GM19351 (cell line): ENCODE data around the gene MRPL16.
A peak's percentile ranks its signal among the peaks of the same experiment; 100 is the strongest.

Source experiments
- ATAC-seq: cut with Tn5 transposase; IDR thresholded peaks from one replicate; pipeline ENCODE4 v1.9.1; 2021; ENCODE audit warnings: mild to moderate bottlenecking, moderate library complexity; ENCODE audit not compliant: unreplicated experiment

The MRPL16 gene

GRCh38 chr11:59773083-59773440, 37.5 kb downstream of the MRPL16 start:
- ATAC-seq: no peak

GRCh38 chr11:59771605-59772004, 39.0 kb downstream of the MRPL16 start:
- ATAC-seq: no peak

- no peak for ATAC-seq
Measured at GRCh38 chr11:59770869-59771268, 39.7 kb downstream of the MRPL16 start.

GRCh38 chr11:59770319-59770718, 40.3 kb downstream of the MRPL16 start:
- no peak for ATAC-seq

- no peak for ATAC-seq
Measured at GRCh38 chr11:59769828-59770227, 40.8 kb downstream of the MRPL16 start.

GRCh38 chr11:59769111-59769510, 41.5 kb downstream of the MRPL16 start:
- ATAC-seq: no peak

- ATAC-seq: no peak
Measured at GRCh38 chr11:59767225-59767611, 43.4 kb downstream of the MRPL16 start.

GRCh38 chr11:59766542-59767224, 43.9 kb downstream of the MRPL16 start:
- no peak for ATAC-seq

- no peak for ATAC-seq
Measured at GRCh38 chr11:59765068-59765735, 45.4 kb downstream of the MRPL16 start.

- ATAC-seq: no peak
Measured at GRCh38 chr11:59761993-59762392, 48.6 kb downstream of the MRPL16 start.

- ATAC-seq: no peak
Measured at GRCh38 chr11:59760771-59761170, 49.8 kb downstream of the MRPL16 start.

- ATAC-seq: no peak
Measured at GRCh38 chr11:59759900-59760299, 50.7 kb downstream of the MRPL16 start.

GRCh38 chr11:59758401-59759037, 52.1 kb downstream of the MRPL16 start:
- no peak for ATAC-seq

- ATAC-seq: peak; percentile 47
Measured at GRCh38 chr11:59756845-59757244, 53.7 kb downstream of the MRPL16 start.

- no peak for ATAC-seq
Measured at GRCh38 chr11:59756558-59756840, 54.1 kb downstream of the MRPL16 start.
